Left cardiac atrium (tissue), 4 donors: Measurements from ENCODE around the gene TWNK. TPM values are rescaled to one million over a fixed set of nuclear protein-coding genes. Genes with fewer than 3 reads are reported as not detected.

Source experiments
- ATAC-seq, 2 donors: fragments of 200-7000 bp; cut with Tn5 transposase; one replicate each; pipeline ENCODE4 v1.9.1; 2020; ENCODE audit warnings: mild to moderate bottlenecking in 2 of 2, moderate library complexity in 2 of 2
- DNase-seq: peaks from one replicate; pipeline ENCODE4 v3.0.0-alpha.2; 2020
- intact Hi-C, 2 donors: fragments of 100-400 bp; cut with DNase I; formaldehyde crosslinking; loops; one replicate each; pipeline versions ENCODE4 v1.14.1 to v1.15.1; 2022 to 2023
- long read RNA-seq: library from polyadenylated mRNA; unstranded; transcript quantifications from one replicate; pipeline ENCODE4 v2.0.0, GENCODE V29; 2021
- total RNA-seq, 2 donors: library from RNA; stranded (reverse); fragmentation: NEBNext Ultra II Directional; extraction: Animal tissue kit (Norgen Biotek cat#: 25700); gene quantifications; one replicate each; pipeline ENCODE4 v1.2.1, GENCODE V29; 2021
- donor health status: DM: no; HTN: yes; CAD: no.
- donor health status: DM: no; HTN: yes; CAD: no; lungs with severe emphysema.
- donor health status: DM: yes; HTN: yes; CAD: no.
- donor health status: Dilated cardiomyopathy.

TWNK gene
- total RNA-seq, result 1 to 10 TPM; 4.8 to 6.5 TPM
- long read RNA-seq, partial matches to known transcripts, result 0 of 3 reads
- long read RNA-seq, other reads (novel, unspliced or antisense), result 1 of 3 reads

GRCh38 chr10:100986952-100987684, at the start of gene TWNK, which contains the start of gene MRPL43:
Gene TWNK, plus strand, starts transcription at chr10:100987543. Its CDS starts 668 bp downstream, at chr10:100988211.
Gene MRPL43, minus strand, starts transcription at chr10:100987497. Its CDS starts 54 bp downstream, at chr10:100987443.
- intact Hi-C loops, result no loop called here
- ATAC-seq (peak; percentile 94), DNase-seq (peak; percentile 89)

GRCh38 chr10:100939763-100940344, 47.5 kb upstream of the TWNK start:
- ATAC-seq (no peak), DNase-seq (no peak)
- intact Hi-C loops, result no loop called here

- no peak for DNase-seq
- ATAC-seq, result no peak
- intact Hi-C loops, result no loop called here
These were observed 45.1 kb upstream of the TWNK start for GRCh38 chr10:100942229-100942628.

GRCh38 chr10:100943508-100943907, 43.8 kb upstream of the TWNK start:
- ATAC-seq (no peak), DNase-seq (no peak)
- intact Hi-C loops, result no loop called here

- DNase-seq, result no peak
- intact Hi-C loops, result no loop called here
- ATAC-seq, result no peak
These were observed 41.6 kb upstream of the TWNK start for GRCh38 chr10:100945754-100946153.

GRCh38 chr10:100948916-100949315, 38.4 kb upstream of the TWNK start:
- no peak for DNase-seq
- no peak for ATAC-seq
- intact Hi-C loops, result no loop called here

GRCh38 chr10:100960251-100960650, 27.1 kb upstream of the TWNK start:
- no peak for ATAC-seq
- intact Hi-C loops, result no loop called here
- no peak for DNase-seq

GRCh38 chr10:100962351-100963080, 24.8 kb upstream of the TWNK start:
- ATAC-seq, result no peak
- intact Hi-C loops, result no loop called here
- no peak for DNase-seq

GRCh38 chr10:100963826-100964225, 23.5 kb upstream of the TWNK start:
- ATAC-seq, result no peak
- no peak for DNase-seq
- intact Hi-C loops, result no loop called here

- intact Hi-C loops, result no loop called here
- no peak for DNase-seq
- ATAC-seq, result no peak
These were observed 21.5 kb upstream of the TWNK start for GRCh38 chr10:100965820-100966219.

- intact Hi-C loops, result no loop called here
- DNase-seq (no peak), ATAC-seq (no peak)
These were observed 20.5 kb upstream of the TWNK start for GRCh38 chr10:100966887-100967286.

GRCh38 chr10:100967332-100967731, 20.0 kb upstream of the TWNK start:
- ATAC-seq (no peak), DNase-seq (no peak)
- intact Hi-C loops, result no loop called here

GRCh38 chr10:100968062-100968736, 19.1 kb upstream of the TWNK start:
- intact Hi-C loops, result loop anchor here in 1 of 2 donors (2.0 kb wide), 1 partner anchor 45 kb away; no protein-coding TSS in a partner anchor
- no peak for DNase-seq

GRCh38 chr10:100968863-100969186, 18.5 kb upstream of the TWNK start:
- ATAC-seq, result no peak
- DNase-seq, result no peak
- intact Hi-C loops, result loop anchor here in 1 of 2 donors (2.0 kb wide), 1 partner anchor 44 kb away; no protein-coding TSS in a partner anchor

More at GRCh38 chr10:100968062-100968736, 19.1 kb upstream of the TWNK start:
- ATAC-seq, result no peak

- peak; percentile 54 for DNase-seq
- peak; percentile 81 to 84 for ATAC-seq
- intact Hi-C loops, result loop anchor here in 1 of 2 donors (2.0 kb wide), 1 partner anchor 43 kb away; no protein-coding TSS in a partner anchor
These were observed 17.9 kb upstream of the TWNK start, which contains the start of gene SEMA4G for GRCh38 chr10:100969187-100970075. Gene SEMA4G, plus strand, starts transcription at chr10:100969504. Its CDS starts 3,409 bp downstream, at chr10:100972913.

- intact Hi-C loops, result no loop called here
- ATAC-seq (peak; percentile 21 to 40), DNase-seq (no peak)
These were observed 17.0 kb upstream of the TWNK start for GRCh38 chr10:100970076-100970913.
